NAMALWA (cell line): ENCODE measurements around the gene BOK.
"Not testable (repeated sequence)": the region's sequence is repeated elsewhere in the genome, so short reads cannot be mapped to it uniquely, and the experiment has no call there.

Experiments
- DNase-seq: peaks from one replicate; pipeline ENCODE4 v3.0.0-alpha.2; 2015; ENCODE audit warnings: low spot score

The BOK gene

GRCh38 chr2:241573741-241574140 lies 15.2 kb downstream of the BOK start:
- no peak for DNase-seq

DNA sequence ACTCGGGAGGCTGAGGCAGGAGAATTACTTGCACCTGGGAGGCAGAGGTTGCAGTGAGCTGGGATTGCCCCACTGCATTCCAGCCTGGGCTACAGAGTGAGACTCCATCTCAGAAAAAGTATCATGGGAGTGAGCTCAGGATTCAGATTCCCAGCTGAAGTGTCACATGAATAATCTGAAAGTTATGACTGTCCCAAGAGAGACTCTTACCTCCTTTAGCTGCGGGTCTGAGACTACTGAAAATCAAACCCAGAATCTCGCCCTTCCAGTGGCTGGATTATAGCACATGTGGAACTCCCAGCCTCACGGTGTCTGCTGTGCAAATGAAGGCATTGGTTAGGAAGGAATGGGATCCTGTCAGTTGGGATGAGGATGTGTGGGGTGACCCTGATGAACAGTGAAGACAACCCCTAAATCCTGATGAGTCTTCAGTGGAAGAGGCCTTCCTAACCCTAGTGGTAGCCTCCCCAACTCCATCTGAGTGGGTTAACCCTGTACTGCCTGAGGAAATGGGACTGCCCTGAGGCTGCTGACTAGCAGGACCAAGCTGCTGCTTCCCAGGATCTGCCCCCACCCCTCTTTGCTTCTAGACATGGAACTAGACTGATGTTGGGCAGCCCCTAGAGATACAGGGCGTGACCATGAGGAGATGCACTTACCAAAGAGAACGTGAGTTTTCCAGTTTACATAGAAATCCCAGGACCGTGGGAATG lies 16.5 kb downstream of the BOK start:
- no peak for DNase-seq

- no peak for DNase-seq
Measured at GRCh38 chr2:241575624-241576292, 17.2 kb downstream of the BOK start.

- no peak for DNase-seq
Measured at GRCh38 chr2:241576293-241576654, 17.7 kb downstream of the BOK start.

DNA sequence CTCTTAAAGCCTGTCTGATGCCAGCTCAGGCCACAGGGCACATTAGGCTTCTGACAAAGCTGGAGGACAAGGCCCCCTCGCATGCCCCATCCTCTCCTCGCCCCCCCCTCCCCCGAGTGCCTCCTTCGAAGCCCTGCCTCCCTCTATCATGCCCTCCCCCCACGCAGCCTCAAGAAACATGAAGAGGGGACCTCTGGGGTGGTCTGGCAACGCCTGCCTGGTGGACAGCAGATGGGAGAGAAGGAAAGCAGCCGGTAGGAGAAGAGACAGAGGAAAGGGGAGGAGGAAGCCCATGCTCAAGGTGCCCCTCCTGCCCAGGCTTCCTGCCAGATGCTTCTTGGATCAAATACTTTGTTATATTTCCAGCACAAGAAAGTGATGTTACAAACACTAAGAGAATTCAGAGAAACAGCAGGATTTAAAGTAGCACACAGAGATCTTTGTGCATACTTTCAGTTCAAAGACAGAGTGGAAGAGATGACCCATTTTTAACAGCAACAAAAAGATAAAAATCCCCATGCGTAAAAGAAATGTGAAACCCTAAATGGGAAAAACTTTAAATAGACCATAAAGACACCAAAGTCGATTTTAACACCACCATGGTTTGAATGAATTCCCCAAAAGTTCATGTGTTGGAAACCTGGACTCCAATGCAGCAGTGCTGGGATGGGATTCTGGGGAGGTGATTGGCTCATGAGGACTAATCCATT lies 19.0 kb downstream of the BOK start:
- no peak for DNase-seq

DNA sequence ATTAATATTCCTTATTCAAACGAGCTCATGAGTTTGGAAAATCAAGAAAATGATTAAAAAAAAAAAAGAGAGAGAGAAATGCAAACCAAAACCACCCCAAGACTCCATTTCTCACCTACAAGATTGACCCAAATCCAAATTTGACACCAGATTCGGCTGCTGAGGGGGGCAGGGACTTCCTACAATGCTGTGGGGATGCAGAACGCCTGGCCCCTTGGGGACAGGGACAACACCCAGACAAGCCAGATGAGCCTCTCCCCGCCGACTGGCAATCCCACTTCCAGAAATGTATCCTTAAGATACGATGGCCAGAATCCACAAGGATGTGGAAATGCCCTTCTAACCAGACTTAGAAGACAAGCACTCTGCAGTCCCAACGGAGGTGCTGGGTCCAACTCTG lies 20.7 kb downstream of the BOK start:
- no peak for DNase-seq

- no peak for DNase-seq
Measured at GRCh38 chr2:241582328-241582727, 23.8 kb downstream of the BOK start.

GRCh38 chr2:241582806-241583205 lies 24.3 kb downstream of the BOK start:
- no peak for DNase-seq

- no peak for DNase-seq
Measured at GRCh38 chr2:241584436-241584835, 25.9 kb downstream of the BOK start.

GRCh38 chr2:241586564-241587264 lies 28.2 kb downstream of the BOK start:
- no peak for DNase-seq

- not testable (repeated sequence) for DNase-seq
Measured at GRCh38 chr2:241589863-241590262, 31.3 kb downstream of the BOK start.

DNA sequence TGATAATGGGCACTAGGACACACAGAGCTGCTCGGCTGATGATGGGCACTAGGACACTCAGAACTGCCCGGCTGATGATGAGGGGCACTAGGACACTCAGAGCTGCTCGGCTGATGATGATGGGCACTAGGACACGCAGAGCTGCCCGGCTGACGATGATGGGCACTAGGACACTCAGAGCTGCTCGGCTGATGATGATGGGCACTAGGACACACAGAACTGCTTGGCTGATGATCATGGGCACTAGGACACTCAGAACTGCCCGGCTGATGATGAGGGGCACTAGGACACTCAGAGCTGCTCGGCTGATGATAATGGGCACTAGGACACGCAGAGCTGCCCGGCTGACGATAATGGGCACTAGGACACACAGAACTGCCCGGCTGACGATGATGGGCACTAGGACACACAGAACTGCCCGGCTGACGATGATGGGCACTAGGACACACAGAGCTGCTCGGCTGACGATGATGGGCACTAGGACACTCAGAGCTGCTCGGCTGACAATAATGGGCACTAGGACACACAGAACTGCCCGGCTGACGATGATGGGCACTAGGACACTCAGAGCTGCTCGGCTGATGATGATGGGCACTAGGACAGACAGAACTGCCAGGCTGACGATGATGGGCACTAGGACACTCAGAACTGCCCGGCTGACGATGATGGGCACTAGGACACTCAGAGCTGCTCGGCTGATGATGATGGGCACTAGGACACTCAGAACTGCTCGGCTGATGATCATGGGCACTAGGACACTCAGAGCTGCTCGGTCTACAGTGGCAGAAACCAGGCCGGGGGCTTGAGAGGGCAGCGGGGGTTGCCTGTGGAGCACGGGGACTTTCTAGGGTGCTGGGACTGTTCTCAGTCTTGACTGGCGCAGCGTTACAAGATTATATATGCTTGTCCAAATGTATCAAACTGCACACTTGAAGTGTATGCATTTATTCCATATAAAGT lies 32.2 kb downstream of the BOK start:
- DNase-seq: not testable (repeated sequence)

DNA sequence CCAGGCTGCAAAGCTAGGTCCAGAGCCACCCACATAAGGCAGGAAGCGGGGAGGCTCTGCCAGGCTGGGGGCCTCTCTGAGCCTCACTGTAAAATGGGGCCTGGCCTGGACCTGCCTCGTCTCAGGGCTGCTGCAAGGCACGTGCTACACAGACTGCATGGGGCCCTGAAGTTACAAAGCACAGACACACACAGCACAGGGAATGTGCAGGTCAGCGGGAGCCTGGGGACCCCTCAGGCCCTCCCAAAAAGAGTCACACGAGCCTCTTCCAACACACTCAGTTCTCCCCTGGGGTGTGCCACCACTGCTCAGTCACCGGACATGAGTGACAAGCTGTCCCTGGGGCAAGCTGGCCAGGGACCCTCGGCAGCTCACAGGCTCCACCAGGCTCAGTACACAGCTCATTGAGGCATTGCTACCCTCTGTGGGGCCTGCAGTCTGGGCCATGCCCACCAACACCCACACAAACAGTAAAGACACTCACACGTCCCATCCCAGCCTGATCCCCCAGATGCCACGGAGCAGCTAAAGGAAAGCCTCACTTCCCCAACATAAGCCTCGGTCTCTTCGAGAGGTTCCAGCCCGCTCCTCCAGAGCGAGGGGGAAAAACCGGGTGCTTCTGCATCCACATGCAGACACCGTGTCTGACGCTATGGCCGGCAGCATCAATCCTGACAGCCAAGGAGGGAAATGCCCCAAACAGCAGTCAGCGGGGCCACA lies 33.7 kb downstream of the BOK start:
- DNase-seq: no peak

DNA sequence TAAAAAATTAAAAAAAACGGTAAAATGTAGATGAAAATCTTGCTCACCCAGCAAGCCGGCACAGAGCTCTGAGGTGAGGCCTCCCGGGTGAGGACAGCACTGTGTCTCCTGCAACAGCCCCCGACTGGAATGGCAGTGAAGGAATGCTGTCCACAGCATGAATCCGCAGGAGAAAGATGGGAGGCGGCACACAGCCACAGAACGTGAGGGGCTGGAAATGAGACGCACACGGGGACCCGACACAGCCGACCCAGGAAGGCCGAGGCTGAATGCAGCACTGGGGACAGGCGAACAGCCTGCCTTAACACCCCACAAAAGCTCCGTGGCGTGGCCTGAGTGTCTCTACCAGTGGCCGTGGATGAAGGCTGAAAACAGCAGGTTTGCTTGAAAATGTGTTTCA lies 34.7 kb downstream of the BOK start:
- DNase-seq: no peak

DNA sequence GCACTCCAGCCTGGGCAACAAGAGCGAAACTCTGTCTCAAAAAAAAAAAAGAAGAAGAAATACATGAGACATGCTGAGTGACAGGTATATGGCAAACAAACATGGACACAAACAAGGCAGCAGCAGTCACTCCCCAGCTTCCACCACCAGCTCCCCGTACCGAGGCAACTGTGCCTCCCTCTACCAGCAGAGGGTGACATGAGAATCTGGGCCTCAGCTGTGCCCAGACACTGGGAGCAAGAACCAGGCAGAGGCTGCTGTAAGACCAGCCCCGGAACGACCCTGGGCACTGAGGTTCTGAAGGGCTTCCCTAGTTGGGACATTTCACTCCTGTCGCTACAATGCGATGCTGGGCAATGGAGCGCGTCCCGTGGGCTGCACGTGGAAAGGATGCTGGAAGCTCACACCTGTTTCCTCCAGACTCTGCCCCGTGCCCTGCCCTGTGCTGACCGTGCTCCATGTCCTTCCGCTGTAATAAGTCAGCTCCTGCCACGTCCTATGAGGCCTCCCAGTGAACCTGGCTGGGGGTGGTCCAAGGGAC lies 37.1 kb downstream of the BOK start:
- DNase-seq: no peak

DNA sequence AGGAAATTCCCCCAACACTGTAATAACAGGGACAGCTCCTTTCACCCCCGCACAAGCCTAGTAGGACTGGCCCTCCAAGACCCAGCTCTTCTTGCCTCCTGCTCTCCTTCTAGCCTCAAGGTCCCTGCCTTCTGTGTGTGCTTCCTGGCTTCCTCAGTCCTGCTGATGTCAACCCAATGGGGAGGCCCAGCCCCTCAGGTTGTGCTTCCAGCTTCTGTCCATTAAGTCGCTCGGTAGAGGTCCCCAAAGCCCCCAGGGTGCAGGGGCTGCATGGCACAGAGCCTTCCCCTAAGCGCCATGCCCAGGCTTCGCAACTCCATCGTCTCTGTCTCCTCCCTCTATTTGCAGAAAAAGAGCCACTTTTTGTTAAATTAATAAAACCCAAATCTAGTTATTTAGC lies 39.0 kb downstream of the BOK start:
- no peak for DNase-seq

- DNase-seq: no peak
Measured at GRCh38 chr2:241598061-241598460, 39.5 kb downstream of the BOK start.

- DNase-seq: no peak
Measured at GRCh38 chr2:241598487-241598886, 39.9 kb downstream of the BOK start.

- DNase-seq: no peak
Measured at GRCh38 chr2:241599615-241600014, 41.1 kb downstream of the BOK start.

GRCh38 chr2:241601841-241602240 lies 43.3 kb downstream of the BOK start:
- no peak for DNase-seq

- no peak for DNase-seq
Measured at GRCh38 chr2:241602720-241603119, 44.2 kb downstream of the BOK start.
